ENCODE results near the gene RRP9.
"Not testable (repeated sequence)": the region's sequence is repeated elsewhere in the genome, so short reads cannot be mapped to it uniquely, and the experiment has no call there.

The RRP9 gene

GRCh38 chr3:51904034-51904823 is 37.5 kb downstream of the RRP9 start:
- no peak for DNase-seq (ENCODE audit: low spot score)

- not testable (repeated sequence) for DNase-seq (ENCODE audit: low spot score)
Measured at GRCh38 chr3:51902361-51902760, 39.3 kb downstream of the RRP9 start.

- DNase-seq (ENCODE audit: low spot score) = not testable (repeated sequence)
Measured at GRCh38 chr3:51900043-51900442, 41.7 kb downstream of the RRP9 start.

GRCh38 chr3:51897391-51897790 is 44.3 kb downstream of the RRP9 start:
- no peak for DNase-seq (ENCODE audit: low spot score)

GRCh38 chr3:51896607-51897305 is 44.9 kb downstream of the RRP9 start:
- DNase-seq (ENCODE audit: low spot score) = no peak

GRCh38 chr3:51894939-51895338 is 46.8 kb downstream of the RRP9 start:
- no peak for DNase-seq (ENCODE audit: low spot score)

- DNase-seq (ENCODE audit: low spot score) = no peak
Measured at GRCh38 chr3:51894391-51894790, 47.3 kb downstream of the RRP9 start.

- no peak for DNase-seq (ENCODE audit: low spot score)
Measured at GRCh38 chr3:51891242-51892039, 50.3 kb downstream of the RRP9 start.

GRCh38 chr3:51888463-51889105 is 53.1 kb downstream of the RRP9 start:
- no peak for DNase-seq (ENCODE audit: low spot score)

- DNase-seq (ENCODE audit: low spot score) = no peak
Measured at GRCh38 chr3:51887620-51888019, 54.1 kb downstream of the RRP9 start.

GRCh38 chr3:51886447-51886846 is 55.3 kb downstream of the RRP9 start:
- no peak for DNase-seq (ENCODE audit: low spot score)

Measured in ecto neural progenitor cell (in vitro differentiated cells).